ENCODE data around the gene NAALADL1.

The NAALADL1 gene

DNA sequence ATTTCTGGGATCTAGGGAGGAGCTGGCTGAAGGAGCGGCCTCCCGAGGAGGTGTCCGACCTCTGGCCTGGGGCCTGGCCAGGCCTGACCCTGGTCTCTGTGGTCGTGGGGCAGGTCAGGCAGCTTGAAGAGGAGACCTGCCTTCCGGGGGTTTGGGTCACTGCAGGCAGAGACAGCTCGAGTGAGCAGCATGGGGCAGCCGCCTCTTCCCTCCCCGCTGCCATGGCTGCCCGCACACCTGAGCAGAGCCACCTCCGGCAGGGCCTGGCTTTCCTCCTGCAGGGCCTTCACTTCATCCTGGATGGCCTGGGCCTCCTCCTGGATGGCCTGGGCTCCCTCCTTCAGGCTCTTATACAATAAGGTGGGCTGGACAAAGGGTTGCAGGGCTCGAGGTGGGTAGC, 8.0 kb upstream of the NAALADL1 start:
- H3K4me3 Mint-ChIP-seq: no peak overlapping the region
- peaks cover 9% of the 10 kb centered on the region for H3K4me1 Mint-ChIP-seq
- H3K9me3 Mint-ChIP-seq: no peaks in the 10 kb centered on the region
- ATAC-seq: no peak
- H3K27me3 Mint-ChIP-seq: peaks cover under 1% of the 10 kb centered on the region
- H3K27ac Mint-ChIP-seq: no peak overlapping the region
- H3K36me3 Mint-ChIP-seq: no peaks in the 10 kb centered on the region

GRCh38 chr11:65065851-65066250, 7.5 kb upstream of the NAALADL1 start:
- ATAC-seq: no peak
- peaks cover 5% of the 10 kb centered on the region for H3K27me3 Mint-ChIP-seq

DNA sequence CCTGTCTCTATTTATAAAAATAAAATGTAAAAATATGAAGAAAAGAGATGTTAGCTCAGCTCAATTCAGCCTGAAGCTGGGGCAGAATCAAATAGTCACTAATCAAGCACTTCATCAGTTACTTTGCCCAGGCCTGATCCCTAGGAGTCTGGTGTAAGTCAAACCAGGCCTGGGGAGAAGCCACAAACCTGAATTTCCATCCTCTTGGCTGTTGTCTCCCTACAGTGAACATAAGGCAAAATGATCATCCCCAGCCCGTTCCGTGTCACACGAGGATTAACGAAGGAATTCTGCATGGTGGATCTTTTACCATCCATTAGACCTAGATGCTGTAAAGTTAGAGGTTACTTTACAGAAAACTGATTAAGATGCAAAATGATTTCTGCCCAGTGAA, 6.5 kb upstream of the NAALADL1 start:
- H3K4me3 Mint-ChIP-seq: no peak overlapping the region
- H3K36me3 Mint-ChIP-seq: no peaks in the 10 kb centered on the region
- no peak for ATAC-seq
- H3K4me1 Mint-ChIP-seq: peaks cover 9% of the 10 kb centered on the region
- H3K27me3 Mint-ChIP-seq: peaks cover 8% of the 10 kb centered on the region
- no peak overlapping the region for H3K27ac Mint-ChIP-seq
- H3K9me3 Mint-ChIP-seq: no peaks in the 10 kb centered on the region

More at GRCh38 chr11:65065851-65066250, 7.5 kb upstream of the NAALADL1 start:
- no peak overlapping the region for H3K4me3 Mint-ChIP-seq
- H3K27ac Mint-ChIP-seq: no peak overlapping the region
- peaks cover 9% of the 10 kb centered on the region for H3K4me1 Mint-ChIP-seq
- H3K9me3 Mint-ChIP-seq: no peaks in the 10 kb centered on the region
- no peaks in the 10 kb centered on the region for H3K36me3 Mint-ChIP-seq

DNA sequence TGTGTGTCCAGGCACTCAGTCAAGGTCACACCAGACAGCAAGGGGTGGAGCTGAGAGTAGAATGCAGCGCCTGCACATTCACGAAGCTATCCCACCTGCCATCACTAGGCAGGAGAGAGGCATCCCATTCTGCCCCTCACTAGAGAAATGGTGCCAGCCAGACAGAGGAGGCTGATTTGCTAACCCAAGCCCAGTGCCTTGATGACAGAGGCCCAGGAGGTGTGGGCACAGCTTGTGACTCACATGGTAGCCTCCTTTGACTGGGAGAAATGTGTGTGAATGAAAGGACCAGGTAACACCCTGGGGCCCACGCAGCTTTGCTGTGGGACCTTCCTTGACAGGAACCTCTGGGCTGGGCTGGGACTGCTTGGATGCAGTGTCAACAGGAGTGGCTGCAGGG, 5.2 kb upstream of the NAALADL1 start:
- no peak for ATAC-seq
- Mint-ChIP-seq H3K27ac (no peak overlapping the region), H3K36me3 (no peaks in the 10 kb centered on the region), H3K4me1 (peaks cover 9% of the 10 kb centered on the region), H3K27me3 (peaks cover 8% of the 10 kb centered on the region), H3K9me3 (no peaks in the 10 kb centered on the region), H3K4me3 (no peak overlapping the region)

- no peaks in the 10 kb centered on the region for H3K36me3 Mint-ChIP-seq
- no peaks in the 10 kb centered on the region for H3K9me3 Mint-ChIP-seq
- H3K4me3 Mint-ChIP-seq: no peak overlapping the region
- ATAC-seq: no peak
- H3K4me1 Mint-ChIP-seq: peaks cover 9% of the 10 kb centered on the region
- peaks cover 8% of the 10 kb centered on the region for H3K27me3 Mint-ChIP-seq
- H3K27ac Mint-ChIP-seq: no peak overlapping the region
These were observed 2.6 kb upstream of the NAALADL1 start for GRCh38 chr11:65060913-65061408.

DNA sequence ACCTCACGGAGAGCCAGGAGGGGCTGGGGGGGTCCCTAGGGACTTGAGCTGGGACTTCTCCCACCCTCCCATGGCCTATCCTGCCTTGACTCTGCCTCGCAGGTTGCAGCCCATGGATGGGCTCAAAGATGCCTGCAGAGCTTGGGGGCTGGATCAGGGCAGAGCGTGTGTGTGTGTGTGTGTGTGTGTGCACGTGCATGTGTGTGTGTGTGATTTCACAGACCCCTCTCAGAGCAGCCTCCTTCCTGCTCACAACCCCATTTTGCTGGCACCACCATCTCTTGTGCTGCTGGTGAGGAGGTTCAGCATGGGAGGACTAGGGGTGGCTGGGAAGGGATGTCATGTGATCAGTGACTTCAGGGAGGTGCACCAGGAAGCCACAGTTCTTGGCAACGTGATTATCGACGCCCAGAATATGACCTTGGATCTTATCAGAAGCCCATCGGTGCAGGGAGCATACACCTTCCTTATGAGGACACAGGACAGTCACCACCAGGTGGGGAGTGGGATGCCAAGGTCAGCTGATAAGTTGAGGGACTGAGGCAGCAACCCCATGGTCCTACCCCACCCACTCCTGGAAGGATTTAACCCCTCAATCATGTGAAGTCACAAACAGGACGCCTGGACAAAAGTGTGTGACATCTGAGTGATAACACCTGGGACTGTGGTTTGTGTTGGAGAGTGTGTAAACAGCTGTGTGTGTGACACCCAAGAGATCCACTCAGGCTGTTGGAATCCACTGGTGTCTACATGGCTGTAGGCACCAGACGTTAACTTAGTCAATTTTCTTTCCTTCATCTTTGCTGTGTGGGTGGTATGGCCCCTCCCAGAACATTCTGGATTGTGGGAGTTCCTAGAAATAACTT, 1.8 kb upstream of the NAALADL1 start:
- ATAC-seq: no peak
- Mint-ChIP-seq H3K27ac (no peak overlapping the region), H3K36me3 (no peaks in the 10 kb centered on the region), H3K9me3 (no peaks in the 10 kb centered on the region), H3K27me3 (peaks cover 8% of the 10 kb centered on the region), H3K4me1 (peaks cover 17% of the 10 kb centered on the region), H3K4me3 (no peak overlapping the region)

- H3K36me3 Mint-ChIP-seq: no peaks in the 10 kb centered on the region
- H3K4me3 Mint-ChIP-seq: no peak overlapping the region
- ATAC-seq: no peak
- H3K27me3 Mint-ChIP-seq: peaks cover 8% of the 10 kb centered on the region
- H3K27ac Mint-ChIP-seq: no peak overlapping the region
- peaks cover 18% of the 10 kb centered on the region for H3K4me1 Mint-ChIP-seq
- no peaks in the 10 kb centered on the region for H3K9me3 Mint-ChIP-seq
These were observed 1.2 kb upstream of the NAALADL1 start for GRCh38 chr11:65059523-65059922.

GRCh38 chr11:65058012-65058411, 341 bp downstream of the NAALADL1 start:
- no peak overlapping the region for H3K4me3 Mint-ChIP-seq
- ATAC-seq: no peak
- H3K36me3 Mint-ChIP-seq: no peaks in the 10 kb centered on the region
- H3K4me1 Mint-ChIP-seq: peaks cover 33% of the 10 kb centered on the region
- no peak overlapping the region for H3K27ac Mint-ChIP-seq
- no peaks in the 10 kb centered on the region for H3K9me3 Mint-ChIP-seq
- peaks cover 8% of the 10 kb centered on the region for H3K27me3 Mint-ChIP-seq

- Mint-ChIP-seq H3K4me3 (no peak overlapping the region), H3K27me3 (peaks cover 8% of the 10 kb centered on the region), H3K27ac (no peak overlapping the region), H3K9me3 (no peaks in the 10 kb centered on the region), H3K36me3 (no peaks in the 10 kb centered on the region), H3K4me1 (peaks cover 35% of the 10 kb centered on the region)
- no peak for ATAC-seq
These were observed 827 bp downstream of the NAALADL1 start for GRCh38 chr11:65057526-65057925.

GRCh38 chr11:65056999-65057398, 1.4 kb downstream of the NAALADL1 start:
- Mint-ChIP-seq H3K27ac (no peak overlapping the region), H3K27me3 (peaks cover 8% of the 10 kb centered on the region)

DNA sequence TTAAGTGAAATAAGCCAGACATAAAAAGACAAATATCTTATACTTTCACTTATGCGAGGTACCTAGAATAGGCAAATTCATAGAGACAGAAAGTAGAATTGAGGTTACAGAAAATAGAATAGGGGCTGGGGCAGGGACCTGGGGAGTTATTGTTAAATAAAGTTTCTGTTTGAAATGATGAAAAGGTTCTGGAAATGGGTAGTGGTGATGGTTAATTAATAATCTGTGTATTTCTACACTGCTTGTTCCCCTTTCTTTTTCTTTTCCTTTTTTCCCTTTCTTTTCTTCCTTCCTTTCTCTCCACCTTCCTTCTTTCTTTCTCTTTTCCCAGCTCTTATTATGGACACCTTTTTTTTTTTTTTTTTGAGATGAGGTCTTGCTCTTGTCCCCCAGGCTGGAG, 2.8 kb downstream of the NAALADL1 start:
- Mint-ChIP-seq H3K27me3 (peaks cover under 1% of the 10 kb centered on the region), H3K4me1 (peaks cover 28% of the 10 kb centered on the region), H3K27ac (no peak overlapping the region), H3K36me3 (no peaks in the 10 kb centered on the region), H3K9me3 (no peaks in the 10 kb centered on the region), H3K4me3 (no peak overlapping the region)
- ATAC-seq: no peak

More at GRCh38 chr11:65056999-65057398, 1.4 kb downstream of the NAALADL1 start:
- H3K36me3 Mint-ChIP-seq: no peaks in the 10 kb centered on the region
- no peaks in the 10 kb centered on the region for H3K9me3 Mint-ChIP-seq
- no peak overlapping the region for H3K4me3 Mint-ChIP-seq
- H3K4me1 Mint-ChIP-seq: peaks cover 30% of the 10 kb centered on the region
- no peak for ATAC-seq

- Mint-ChIP-seq H3K27me3 (no peaks in the 10 kb centered on the region), H3K36me3 (no peaks in the 10 kb centered on the region), H3K27ac (peak overlapping the region; percentile 57), H3K9me3 (no peaks in the 10 kb centered on the region), H3K4me3 (peak overlapping the region; percentile 30), H3K4me1 (peaks cover 28% of the 10 kb centered on the region)
- ATAC-seq: peak; percentile 58
These were observed 4.4 kb downstream of the NAALADL1 start for GRCh38 chr11:65053827-65054508.

GRCh38 chr11:65051398-65051858, 6.9 kb downstream of the NAALADL1 start:
- Mint-ChIP-seq H3K27me3 (no peaks in the 10 kb centered on the region), H3K4me3 (no peak overlapping the region), H3K9me3 (no peaks in the 10 kb centered on the region), H3K4me1 (peaks cover 43% of the 10 kb centered on the region), H3K36me3 (no peaks in the 10 kb centered on the region), H3K27ac (no peak overlapping the region)
- no peak for ATAC-seq

DNA sequence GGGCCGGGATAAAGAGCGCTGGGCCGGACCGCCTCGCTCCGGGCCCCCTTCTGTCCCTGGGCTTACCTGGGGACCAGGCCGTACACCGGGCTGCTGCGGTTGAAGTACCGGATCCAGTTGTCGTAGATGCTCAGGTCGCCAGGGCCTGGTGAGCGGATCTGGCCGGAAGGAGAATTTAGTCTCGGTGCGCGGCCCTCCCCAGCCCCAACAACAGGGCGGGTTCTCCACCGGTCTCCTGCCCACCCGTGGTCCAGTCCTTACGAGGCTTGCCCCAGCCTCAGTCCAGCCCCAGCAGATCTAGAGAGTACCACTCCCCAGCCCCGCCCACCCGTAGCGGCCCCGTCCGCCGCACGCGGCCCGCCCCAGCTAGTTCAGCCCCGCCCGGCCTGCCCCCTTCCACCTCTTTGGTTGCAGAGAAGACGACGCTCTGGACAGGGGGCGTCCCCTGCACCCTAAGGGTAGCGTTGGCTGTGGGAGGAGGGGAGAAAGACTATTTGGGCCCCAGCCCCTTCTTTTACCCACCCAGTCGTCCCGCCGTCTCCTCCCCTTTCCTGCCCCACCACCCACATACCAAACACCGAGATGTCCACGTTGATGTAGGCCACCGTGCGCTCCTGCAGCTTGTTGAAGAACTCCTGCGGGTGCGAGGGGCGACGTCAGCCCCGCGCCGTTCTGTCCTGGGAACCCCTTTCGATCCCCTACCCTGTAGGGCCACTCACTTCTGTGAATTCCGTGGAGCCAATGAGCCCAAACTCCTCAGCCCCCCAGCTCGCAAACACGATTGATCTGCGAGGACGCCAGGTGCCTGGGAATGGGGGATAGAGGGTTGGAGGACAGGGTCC, 10.6 kb downstream of the NAALADL1 start:
- Mint-ChIP-seq H3K9me3 (no peaks in the 10 kb centered on the region), H3K27ac (peak overlapping the region; percentile 85), H3K4me3 (peak overlapping the region; percentile 82), H3K4me1 (peaks cover 17% of the 10 kb centered on the region), H3K36me3 (peaks cover 11% of the 10 kb centered on the region), H3K27me3 (no peaks in the 10 kb centered on the region)
- peak; percentile 76 for ATAC-seq

GRCh38 chr11:65045728-65046127, 12.6 kb downstream of the NAALADL1 start:
- Mint-ChIP-seq H3K27me3 (no peaks in the 10 kb centered on the region), H3K4me1 (peaks cover 21% of the 10 kb centered on the region), H3K36me3 (peaks cover 11% of the 10 kb centered on the region), H3K4me3 (no peak overlapping the region), H3K9me3 (no peaks in the 10 kb centered on the region), H3K27ac (no peak overlapping the region)
- ATAC-seq: no peak
